GM23338 (cell line): ENCODE results near the gene ACOT8. TPM values are rescaled to one million over a fixed set of nuclear protein-coding genes. Genes with fewer than 3 reads are reported as not detected.

ENCODE experiments used
- ATAC-seq: fragments of 200-7000 bp; cut with Tn5 transposase; 3 replicates; pipeline ENCODE4 v1.9.1; 2020
- DNase-seq: peaks from one replicate; pipeline ENCODE4 v3.0.0-alpha.2; 2015; ENCODE audit warnings: low spot score
- H2AFZ ChIP-seq: fragments of 200-600 bp; sonication (generic); 2 replicates; pipeline ENCODE4 v1.8.0; 2016; ENCODE audit warnings: antibody characterized with exemption, mild to moderate bottlenecking, moderate library complexity
- H3F3A ChIP-seq: fragments of 200-600 bp; sonication (generic); replicated peaks from 2 replicates; pipeline ENCODE4 v1.8.0; 2017; ENCODE audit warnings: antibody characterized with exemption, mixed run types, low read depth
- H3K27ac ChIP-seq: fragments of 200-600 bp; sonication (generic); 2 replicates; pipeline ENCODE4 v1.6.1; 2016; ENCODE audit warnings: low read depth
- H3K27me3 ChIP-seq: fragments of 200-600 bp; sonication (generic); 2 replicates; pipeline ENCODE4 v1.8.0; 2016; ENCODE audit warnings: mild to moderate bottlenecking, mixed run types, moderate library complexity; ENCODE audit not compliant: insufficient read depth
- H3K36me3 ChIP-seq: fragments of 200-600 bp; sonication (generic); 2 replicates; pipeline ENCODE4 v1.8.0; 2016; ENCODE audit warnings: mild to moderate bottlenecking; ENCODE audit not compliant: insufficient read depth
- H3K4me1 ChIP-seq: fragments of 200-600 bp; sonication (generic); 2 replicates; pipeline ENCODE4 v1.8.0; 2016; ENCODE audit warnings: mild to moderate bottlenecking, moderate library complexity; ENCODE audit not compliant: insufficient read depth
- H3K4me2 ChIP-seq: fragments of 200-600 bp; sonication (generic); 2 replicates; pipeline ENCODE4 v1.7.1; 2017; ENCODE audit warnings: mixed run types
- H3K4me3 ChIP-seq: fragments of 200-600 bp; sonication (generic); 2 replicates; pipeline ENCODE4 v1.6.1; 2016; ENCODE audit warnings: mixed run types
- H3K79me2 ChIP-seq: fragments of 200-600 bp; sonication (generic); replicated peaks from 2 replicates; pipeline ENCODE4 v1.8.0; 2017; ENCODE audit warnings: mild to moderate bottlenecking; ENCODE audit not compliant: insufficient read depth
- H3K9me2 ChIP-seq: fragments of 200-600 bp; sonication (generic); 2 replicates; pipeline ENCODE4 v1.8.0; 2017; ENCODE audit not compliant: insufficient read depth
- H4K20me1 ChIP-seq: fragments of 200-600 bp; sonication (generic); replicated peaks from 2 replicates; pipeline ENCODE4 v1.8.0; 2017; ENCODE audit warnings: mild to moderate bottlenecking; ENCODE audit not compliant: insufficient read depth
- H3K27ac Mint-ChIP-seq: 2 replicates; pipeline ENCODE4 v1.8.0; 2020; ENCODE audit warnings: inconsistent platforms, mild to moderate bottlenecking, moderate library complexity, mixed read lengths
- H3K27me3 Mint-ChIP-seq: 3 replicates; pipeline ENCODE4 v1.8.0; 2022; ENCODE audit warnings: low read depth, mild to moderate bottlenecking, moderate library complexity, mixed read lengths, inconsistent platforms; ENCODE audit not compliant: insufficient read depth, poor library complexity
- H3K36me3 Mint-ChIP-seq: 3 replicates; pipeline ENCODE4 v1.8.0; 2021; ENCODE audit warnings: low read depth, mild to moderate bottlenecking, inconsistent platforms, moderate library complexity, mixed read lengths
- H3K4me1 Mint-ChIP-seq: 3 replicates; pipeline ENCODE4 v1.8.0; 2020; ENCODE audit warnings: mild to moderate bottlenecking, inconsistent platforms, mixed read lengths
- H3K4me3 Mint-ChIP-seq: 3 replicates; pipeline ENCODE4 v1.8.0; 2021; ENCODE audit warnings: moderate library complexity, mild to moderate bottlenecking, inconsistent platforms, mixed read lengths
- H3K9me3 Mint-ChIP-seq: 3 replicates; pipeline ENCODE4 v1.8.0; 2020; ENCODE audit warnings: moderate library complexity, mild to moderate bottlenecking, inconsistent platforms, mixed read lengths
- CTCF ChIP-seq, 2 experiments: fragments of 200-600 bp in 1 of 2; sonication (generic) in 1 of 2; conservative IDR thresholded peaks; 2 replicates each; pipeline versions ENCODE4 v1.5.1 to v1.6.1; 2016 to 2017; ENCODE audit warnings: antibody characterized with exemption in 2 of 2, low read depth in 2 of 2, mild to moderate bottlenecking in 2 of 2, moderate library complexity in 1 of 2
- ETS1 ChIP-seq: IDR thresholded peaks from 2 replicates; pipeline ENCODE4 v1.6.1; 2016; ENCODE audit warnings: antibody characterized with exemption
- EZH2phosphoT487 ChIP-seq: fragments of 200-600 bp; sonication (generic); IDR thresholded peaks from one replicate; pipeline ENCODE4 v1.8.1; 2018; ENCODE audit warnings: antibody characterized with exemption; ENCODE audit not compliant: unreplicated experiment
- JUNB ChIP-seq: IDR thresholded peaks from one replicate; pipeline ENCODE4 v1.6.1; 2016; ENCODE audit warnings: antibody characterized with exemption; ENCODE audit not compliant: unreplicated experiment
- NANOG ChIP-seq: IDR thresholded peaks from 2 replicates; pipeline ENCODE4 v1.6.1; 2016; ENCODE audit warnings: antibody characterized with exemption, borderline replicate concordance
- REST ChIP-seq: IDR thresholded peaks from one replicate; pipeline ENCODE4 v1.6.1; 2018; ENCODE audit warnings: antibody characterized with exemption; ENCODE audit not compliant: unreplicated experiment
- STAT1 ChIP-seq: IDR thresholded peaks from one replicate; pipeline ENCODE4 v1.6.1; 2016; ENCODE audit warnings: antibody characterized with exemption; ENCODE audit not compliant: unreplicated experiment
- ZNF114 ChIP-seq: fragments of 250-450 bp; sonication (Bioruptor Pico); IDR thresholded peaks from 2 replicates; pipeline ENCODE4 v1.5.0; 2020; ENCODE audit warnings: mild to moderate bottlenecking, moderate library complexity
- ZNF331 ChIP-seq: fragments of 250-450 bp; sonication (Bioruptor Pico); IDR thresholded peaks from 2 replicates; pipeline ENCODE4 v1.5.0; 2020; ENCODE audit warnings: low read depth, mild to moderate bottlenecking, moderate library complexity
- ZNF462 ChIP-seq: fragments of 250-450 bp; sonication (Bioruptor Pico); IDR thresholded peaks from 2 replicates; pipeline ENCODE4 v1.5.0; 2020; ENCODE audit warnings: mild to moderate bottlenecking, moderate library complexity
- polyA plus RNA-seq: library from polyadenylated mRNA; unstranded; fragments of >200 nt; fragmentation: Nextera tagmentation; extraction: Ambion mirVana; gene quantifications from 2 replicates; pipeline ENCODE4 v1.2.1, GENCODE V29; 2016
- total RNA-seq: library from RNA; depleted of rRNA; stranded (reverse); fragments of >200 nt; shearing (Covaris generic); gene quantifications from 2 replicates; pipeline ENCODE4 v1.2.3, GENCODE V29; 2014

Gene ACOT8
- total and polyA plus RNA-seq, 2 experiments from 2014 or later, result 42.0 to 75.2 TPM

GRCh38 chr20:45878076-45878761, 21.0 kb upstream of the ACOT8 start:
- Mint-ChIP-seq H3K9me3 (peaks cover 4% of the 10 kb centered on the region; the same call in 1 of the 3 replicates), H3K4me1 (peaks cover 8% of the 10 kb centered on the region; the same call in 2 of the 3 replicates), H3K4me3 (no peak overlapping the region), H3K27me3 (peaks cover 6% of the 10 kb centered on the region), H3K27ac (no peak overlapping the region), H3K36me3 (peaks cover 17% of the 10 kb centered on the region)
- H3K79me2 ChIP-seq, result peaks cover 14% of the 10 kb centered on the region
- no peak overlapping the region for H3K4me2 ChIP-seq
- ATAC-seq (no peak), DNase-seq (no peak)
- TF ChIP-seq CTCF (conservative IDR thresholded peaks at IDR 0.05; ENCODE audit: low read depth in 2 of 2) (no peak), ZNF114 (CRISPR knock-in tag) (no peak), STAT1 (no peak), ZNF331 (no peak), ZNF462 (CRISPR knock-in tag) (no peak), EZH2phosphoT487 (no peak), REST (no peak), JUNB (no peak), NANOG (no peak), ETS1 (no peak)
- H2AFZ ChIP-seq, result no peak overlapping the region
- H3K36me3 ChIP-seq, result no peaks in the 10 kb centered on the region
- H3K9me2 ChIP-seq, result no peaks in the 10 kb centered on the region
- H4K20me1 ChIP-seq, result peaks cover 11% of the 10 kb centered on the region; the same call in 1 of the 2 replicates
- H3F3A ChIP-seq, result no peaks in the 10 kb centered on the region
- no peaks in the 10 kb centered on the region for H3K27me3 ChIP-seq
- no peak overlapping the region for H3K27ac ChIP-seq
- H3K4me1 ChIP-seq, result no peaks in the 10 kb centered on the region
- no peak overlapping the region for H3K4me3 ChIP-seq
